HG02623 (cell line): Measurements from ENCODE around the gene CARD9.

Source experiments
- ATAC-seq: cut with Tn5 transposase; IDR thresholded peaks from one replicate; pipeline ENCODE4 v1.9.1; 2021; ENCODE audit warnings: moderate library complexity; ENCODE audit not compliant: unreplicated experiment

Gene CARD9

DNA sequence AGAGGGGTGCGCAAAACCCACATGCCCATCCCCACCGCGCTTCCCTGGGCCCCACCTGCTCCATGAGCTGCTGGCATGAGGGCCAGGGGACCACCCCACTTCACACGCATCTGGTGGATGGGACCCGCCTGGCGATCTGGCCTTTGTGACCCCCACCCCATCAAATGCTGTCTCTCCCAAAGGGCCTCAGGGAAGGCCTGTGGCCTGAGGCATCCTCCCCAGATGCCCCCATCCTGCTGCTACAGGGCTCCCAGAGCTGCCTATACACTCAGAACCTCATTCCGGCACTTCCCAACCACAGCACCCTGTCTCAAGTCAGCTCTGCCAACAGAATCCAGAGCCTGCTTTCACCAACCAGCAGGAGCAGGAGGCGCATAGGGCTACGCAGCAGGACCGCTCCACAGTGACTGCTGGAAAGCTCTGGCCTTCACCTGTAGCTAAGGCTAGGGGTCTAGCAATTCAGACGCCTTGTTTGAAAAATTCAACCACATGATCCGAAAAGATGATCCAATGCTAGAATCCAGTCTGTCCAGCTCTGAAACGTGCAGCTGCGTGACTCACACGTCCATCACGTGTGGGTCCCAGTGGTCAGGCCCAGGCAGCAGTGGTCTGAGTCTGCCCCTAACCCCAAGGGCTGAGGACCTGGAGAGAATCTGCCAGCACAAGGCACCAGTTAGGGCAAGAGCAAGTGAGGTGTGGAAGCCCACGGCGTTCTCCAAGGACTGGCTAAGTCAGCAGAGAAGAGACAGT lies 27.9 kb upstream of the CARD9 start:
- no peak for ATAC-seq

DNA sequence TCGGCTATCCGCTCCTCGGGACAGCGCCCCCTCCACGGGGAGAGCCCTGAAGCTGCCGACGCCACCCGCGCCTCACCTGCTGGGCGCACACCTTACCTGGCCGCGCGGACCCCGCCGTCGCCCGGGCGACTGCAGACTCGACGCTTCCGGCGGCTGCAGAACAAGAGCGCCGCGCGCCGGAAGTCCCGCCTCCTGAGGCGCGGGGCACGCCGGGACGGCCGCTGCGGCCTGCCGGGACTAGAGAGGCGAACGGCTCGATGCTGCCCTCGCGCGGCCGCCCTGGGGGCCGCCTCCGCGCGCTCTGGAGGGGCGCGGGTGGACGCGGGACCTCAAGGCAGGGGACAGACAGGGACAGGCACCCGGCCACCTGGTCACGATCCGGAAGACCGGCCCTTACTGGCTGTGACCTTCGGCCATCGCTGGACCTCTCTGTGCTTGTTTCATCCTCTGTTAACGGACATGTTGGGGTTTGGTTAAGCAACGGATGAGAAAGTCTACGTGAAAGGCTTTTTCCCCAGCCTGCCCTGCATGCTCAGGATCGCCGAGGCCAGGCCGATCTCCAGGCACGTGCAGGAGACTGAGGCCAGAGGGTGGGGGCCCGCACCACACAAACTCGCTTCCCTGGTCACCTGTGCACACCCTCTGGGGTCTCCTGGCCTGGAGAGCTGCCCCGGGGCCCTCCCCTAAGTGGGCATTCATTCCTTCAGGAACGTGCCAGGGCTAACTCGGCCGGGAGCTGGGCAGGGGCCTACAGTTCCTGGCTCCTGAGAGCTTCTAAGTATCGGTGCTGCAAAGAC lies 26.8 kb upstream of the CARD9 start, which contains the start of gene SNAPC4:
SNAPC4 (minus strand) TSS at position 133 of the 797 bp plus-strand sequence. CDS start 1,742 bp downstream, outside the sequence.
- peak; percentile 59 for ATAC-seq

DNA sequence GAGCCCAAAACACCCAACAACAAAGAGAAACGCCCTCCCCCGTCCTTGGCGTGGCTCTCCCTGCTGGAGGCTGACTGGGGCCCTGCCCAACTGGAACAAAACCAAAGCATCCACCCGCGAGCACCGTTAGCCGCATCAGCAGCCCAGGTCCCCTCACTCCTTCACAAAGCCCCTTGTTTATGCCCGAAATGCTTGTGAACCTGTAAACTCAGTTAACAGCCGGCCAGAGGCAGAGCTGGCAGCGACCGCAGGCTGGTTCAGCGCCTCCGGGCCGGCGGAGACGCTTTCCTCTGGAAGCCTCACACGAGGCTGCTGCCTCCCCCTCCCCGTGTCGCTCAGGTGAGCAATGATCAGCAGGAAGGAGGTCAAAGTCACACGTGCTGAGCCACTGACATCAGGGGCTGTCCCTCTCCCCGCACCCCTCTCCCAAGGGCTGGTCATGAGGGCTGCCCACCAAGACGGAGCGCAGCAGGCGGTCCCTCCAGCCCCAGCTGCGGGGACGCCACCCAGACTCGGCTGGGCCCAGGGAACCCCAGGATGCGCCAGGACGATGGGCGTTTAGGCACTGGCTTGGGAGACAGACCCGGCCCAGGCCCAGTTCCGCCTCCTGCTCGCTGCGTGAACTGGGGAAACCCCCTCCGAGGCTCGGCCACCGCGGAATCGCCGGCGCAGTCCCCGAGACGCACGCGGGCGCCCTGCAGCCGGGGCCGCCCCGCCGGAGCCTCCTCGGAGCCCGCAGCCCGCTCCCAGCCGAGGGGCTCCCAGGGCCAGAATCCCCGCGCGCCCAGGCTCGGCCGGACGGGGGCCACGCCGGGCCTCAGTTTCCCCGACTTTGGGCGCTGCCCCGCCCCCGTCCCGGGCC lies 25.9 kb upstream of the CARD9 start:
- no peak for ATAC-seq

DNA sequence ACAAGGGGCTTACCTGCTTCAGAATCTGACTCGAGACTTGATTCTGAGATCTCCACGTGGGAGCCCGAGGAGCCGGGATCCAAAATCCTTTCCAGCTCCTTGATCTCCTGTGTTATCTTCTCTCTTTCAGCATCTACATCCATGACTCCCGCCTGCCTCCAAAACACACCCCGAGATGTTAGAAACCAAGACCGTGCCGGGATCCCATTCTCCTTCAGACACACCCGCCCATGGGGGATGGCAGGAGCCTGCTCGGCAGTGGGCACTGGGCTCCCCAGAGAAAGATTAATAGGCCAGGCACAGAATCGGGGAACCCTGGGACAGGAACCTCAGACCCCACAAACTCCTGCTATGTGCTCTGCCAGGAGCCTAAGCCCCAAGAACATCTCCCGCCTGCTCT lies 24.8 kb upstream of the CARD9 start:
- ATAC-seq, result no peak

DNA sequence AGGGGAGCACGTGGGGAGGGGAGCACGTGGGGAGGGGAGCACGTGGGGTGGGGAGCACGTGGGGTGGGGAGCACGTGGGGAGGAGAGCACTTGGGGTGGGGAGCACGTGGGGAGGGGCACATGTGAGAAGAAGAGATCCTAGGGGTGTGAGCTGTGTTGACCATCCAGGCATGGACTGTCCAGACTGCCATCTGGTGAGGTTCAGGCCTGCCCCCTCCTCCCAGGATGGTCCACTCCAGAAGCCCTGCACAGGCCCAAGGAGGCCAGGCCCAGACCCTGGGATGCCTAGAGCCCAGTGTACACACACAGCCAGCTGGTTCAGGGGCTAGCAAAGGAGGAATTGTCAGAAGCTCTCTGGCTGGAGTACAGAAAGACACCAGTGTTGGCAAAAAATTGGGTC lies 24.2 kb upstream of the CARD9 start:
- ATAC-seq, result no peak

DNA sequence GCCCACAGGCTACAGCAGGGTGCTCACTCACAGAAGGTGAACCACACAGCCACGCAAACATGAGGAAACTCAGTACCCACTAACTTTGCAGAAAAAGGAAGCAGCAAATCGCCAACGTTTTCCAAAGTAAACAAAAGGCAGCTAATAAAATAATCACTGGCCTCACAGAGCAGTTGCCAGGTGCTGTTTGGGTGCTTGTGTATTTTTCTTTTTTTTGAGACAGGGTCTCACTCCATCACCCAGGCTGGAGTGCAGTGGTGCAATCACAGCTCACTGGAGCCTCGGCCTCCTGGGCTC lies 22.7 kb upstream of the CARD9 start:
- ATAC-seq, result no peak

DNA sequence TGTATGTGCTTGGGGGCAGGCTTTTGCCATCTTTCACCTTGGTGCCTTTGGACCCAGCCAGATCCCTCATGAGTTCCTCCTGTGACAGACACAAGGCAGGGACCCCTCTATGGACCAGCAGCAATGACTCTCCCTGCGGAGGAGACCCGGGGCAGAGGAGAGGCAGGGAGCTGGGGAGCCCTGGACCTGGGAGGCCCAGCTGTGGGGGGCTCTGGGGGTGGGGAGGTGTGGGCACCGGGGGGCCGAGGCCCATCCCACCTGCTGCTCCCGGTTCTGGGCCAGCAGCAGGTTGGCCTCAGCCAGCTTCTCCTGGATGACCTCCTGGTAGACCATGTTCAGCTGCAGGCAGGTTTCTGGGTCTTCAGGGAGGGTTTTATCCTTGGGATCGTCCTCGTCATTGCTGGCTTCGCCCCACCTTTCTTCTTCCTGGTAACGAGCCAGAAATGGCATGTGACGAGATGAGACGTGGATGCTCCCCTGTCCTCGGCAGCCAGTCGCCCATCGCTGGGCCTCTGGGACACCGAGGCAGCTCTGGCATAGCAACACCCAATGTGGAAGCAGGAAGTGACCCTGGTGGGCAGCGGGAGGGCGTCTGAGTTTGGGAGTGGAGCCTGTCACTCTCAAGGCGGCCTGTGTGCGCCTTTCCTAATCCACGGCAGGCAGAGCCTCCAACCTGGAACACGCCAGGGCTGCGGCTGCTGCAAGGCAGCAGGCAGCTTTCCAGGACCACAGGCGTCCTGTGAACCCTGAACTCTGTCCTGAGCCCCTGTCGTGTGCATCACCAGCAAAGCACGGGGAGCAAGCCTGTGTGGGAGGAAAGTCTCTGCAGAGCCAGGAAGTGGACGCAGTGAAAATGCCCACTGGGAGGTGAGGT lies 22.1 kb upstream of the CARD9 start:
- ATAC-seq, result no peak

DNA sequence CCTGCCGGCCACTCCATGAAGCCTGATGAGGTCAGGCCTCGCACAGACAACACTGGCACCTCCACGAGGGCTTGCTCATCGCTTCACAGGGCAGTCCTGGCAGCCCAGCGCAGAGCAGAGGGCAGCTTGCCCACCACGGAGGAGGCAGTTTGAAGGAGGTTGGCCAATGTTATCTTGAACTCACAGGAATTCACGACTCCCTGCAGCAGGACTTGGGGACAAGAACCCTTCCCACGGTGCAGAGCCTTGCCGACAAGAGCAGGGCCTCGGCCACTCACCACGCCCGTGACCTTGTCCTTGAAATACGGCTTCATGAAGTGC lies 21.5 kb upstream of the CARD9 start:
- no peak for ATAC-seq

DNA sequence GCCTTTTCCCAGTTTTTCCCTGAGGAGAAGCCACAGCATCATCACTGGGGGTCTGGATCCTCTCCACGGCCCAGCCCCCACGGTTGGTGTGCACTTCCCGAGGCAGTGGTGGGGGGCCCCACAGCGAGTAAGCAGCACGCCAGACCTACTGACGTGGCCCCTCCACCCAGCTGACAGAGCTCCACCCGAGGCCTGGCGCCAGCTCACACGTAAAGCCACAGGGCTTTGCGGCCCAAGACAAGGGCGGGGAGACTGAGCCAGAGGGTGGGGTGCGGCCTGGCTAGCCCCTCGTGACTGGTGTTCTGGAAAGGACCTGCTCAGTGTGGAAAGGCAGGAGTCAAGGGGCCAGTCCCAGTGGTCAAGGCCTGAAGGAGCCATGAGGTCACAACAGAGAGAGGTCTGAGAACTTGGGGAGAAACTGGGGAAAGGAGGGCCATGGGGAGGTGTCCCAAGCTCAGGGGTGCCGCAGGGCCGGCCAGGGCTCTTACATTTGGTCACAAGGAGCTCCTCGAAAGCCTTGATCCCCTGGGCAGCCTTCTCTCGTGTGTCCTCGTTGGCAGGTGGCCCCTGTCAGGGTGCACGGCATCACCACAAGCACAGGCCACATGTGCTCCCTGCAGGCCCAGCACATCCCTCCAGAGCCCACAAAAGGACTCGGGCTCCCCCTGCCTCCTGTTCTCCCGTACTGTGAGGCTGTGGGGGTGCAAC lies 21.0 kb upstream of the CARD9 start:
- ATAC-seq, result no peak

DNA sequence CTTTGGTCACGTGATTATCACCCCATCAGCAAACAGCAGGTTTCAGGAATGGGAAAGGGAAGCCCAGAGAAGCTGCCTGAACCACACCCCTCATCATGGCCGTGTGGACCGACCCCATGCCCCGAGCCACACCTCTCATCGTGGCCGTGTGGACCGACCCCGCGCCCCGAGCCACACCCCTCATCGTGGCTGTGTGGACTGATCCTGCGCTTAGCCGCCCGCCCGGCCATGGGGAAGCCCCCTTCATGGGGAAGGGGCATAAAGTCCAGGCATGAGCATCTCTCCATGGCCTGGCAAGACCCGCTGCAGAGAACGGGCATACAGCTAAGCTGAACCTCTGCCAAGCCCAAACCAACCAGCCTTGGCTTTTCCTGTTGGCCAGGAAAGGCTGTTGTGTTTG lies 20.1 kb upstream of the CARD9 start:
- ATAC-seq, result no peak

DNA sequence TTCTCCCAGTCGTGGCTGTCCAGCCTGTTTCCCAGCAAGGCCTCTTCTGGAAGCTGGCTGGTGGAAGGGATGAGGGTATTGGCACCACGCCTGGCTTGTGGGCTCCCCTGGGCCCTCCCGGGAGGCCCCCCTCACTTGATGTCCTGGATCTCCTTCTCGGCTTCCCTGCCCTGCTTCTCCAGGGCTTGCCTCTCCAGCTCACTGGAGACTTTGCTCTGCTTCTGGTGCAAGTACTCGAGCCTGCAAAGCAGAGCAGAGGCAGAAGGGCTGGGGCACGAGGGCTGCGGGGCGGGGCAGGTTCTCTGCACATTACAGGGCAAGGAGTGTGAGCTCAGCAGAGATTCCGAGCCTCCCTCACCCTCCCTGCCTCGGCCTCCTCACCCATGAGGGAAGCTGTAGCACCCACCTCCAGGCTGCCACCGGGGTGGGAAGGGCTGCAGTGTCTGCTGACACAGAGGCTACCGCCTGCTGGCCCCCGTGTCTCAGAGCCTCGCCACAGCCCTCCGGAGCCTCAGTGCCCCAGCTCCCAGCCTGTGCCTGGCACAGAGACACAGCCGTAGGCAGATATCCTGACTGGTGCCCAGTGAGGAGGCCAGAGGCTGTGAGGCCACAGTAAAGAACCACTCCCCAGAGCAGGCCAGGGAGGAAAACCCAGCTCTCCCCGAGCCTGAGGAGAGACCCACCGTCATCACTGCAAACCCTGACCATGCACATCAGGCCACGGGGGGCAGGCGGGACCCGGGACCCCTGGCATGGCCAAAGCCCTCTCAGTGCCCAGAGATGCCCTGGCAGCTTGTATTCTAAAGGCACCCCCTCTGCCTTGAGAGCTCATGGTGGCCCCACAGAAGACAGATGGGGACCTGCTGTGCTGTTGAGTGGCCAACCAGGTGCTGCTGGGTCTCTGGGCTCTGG lies 19.3 kb upstream of the CARD9 start:
- ATAC-seq, result no peak

DNA sequence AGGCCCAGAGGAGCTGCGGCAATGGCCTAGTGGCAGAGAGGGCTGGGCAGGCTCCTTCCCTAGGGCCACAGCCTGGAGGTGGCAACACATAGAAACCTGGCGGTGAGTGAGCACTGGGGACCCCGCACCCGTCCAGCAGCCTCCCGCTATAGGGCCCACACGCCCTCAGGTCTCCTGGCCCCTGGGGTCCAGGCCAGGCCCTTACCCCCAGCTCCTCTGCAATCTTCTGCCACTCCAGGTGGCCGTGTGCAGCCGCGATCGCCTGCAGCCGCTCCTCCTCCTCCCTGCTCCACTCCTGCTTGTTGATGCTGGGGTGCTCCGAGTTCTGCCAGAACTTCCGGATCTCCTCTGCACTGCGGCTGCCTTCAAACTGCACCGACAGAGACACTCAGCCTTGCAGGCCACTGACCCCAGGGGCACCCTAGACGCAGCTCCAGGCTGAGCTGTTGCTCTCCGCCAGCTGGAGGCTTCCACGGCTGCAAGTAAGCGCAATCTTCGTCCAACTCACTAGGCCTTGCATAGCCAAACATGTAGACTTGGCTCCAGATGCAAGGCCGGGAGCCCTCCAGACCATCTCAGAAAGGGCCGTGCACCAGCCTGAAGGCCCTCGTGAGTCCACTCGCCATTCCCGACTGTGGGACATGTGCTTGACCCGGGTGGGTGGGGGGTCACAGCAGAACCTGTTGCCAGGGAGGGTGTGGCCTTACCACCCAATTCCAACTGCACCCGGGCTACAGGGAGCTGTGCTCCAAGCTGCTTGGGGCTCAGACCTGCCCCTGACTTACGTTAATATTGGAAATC lies 18.5 kb upstream of the CARD9 start:
- no peak for ATAC-seq

DNA sequence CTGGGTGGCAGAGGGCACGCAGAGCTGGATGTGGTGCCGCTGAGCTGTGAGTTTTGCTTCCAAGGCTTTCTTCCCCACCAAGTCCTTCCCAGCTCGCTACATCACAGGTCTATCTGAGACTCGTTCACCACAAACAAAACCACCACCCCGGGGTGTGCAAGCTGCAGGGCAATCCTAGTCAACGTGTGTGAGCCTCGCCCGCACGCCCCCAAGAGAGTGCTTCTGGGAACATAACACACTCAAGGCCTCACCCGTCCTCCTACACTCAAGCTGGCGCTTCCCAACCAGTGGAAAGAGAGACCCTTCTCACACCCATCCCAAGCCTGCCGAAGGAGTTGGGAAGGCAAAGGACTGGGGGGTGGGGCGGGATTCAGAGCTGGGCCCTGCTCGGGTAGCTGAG lies 15.9 kb upstream of the CARD9 start:
- ATAC-seq, result no peak

DNA sequence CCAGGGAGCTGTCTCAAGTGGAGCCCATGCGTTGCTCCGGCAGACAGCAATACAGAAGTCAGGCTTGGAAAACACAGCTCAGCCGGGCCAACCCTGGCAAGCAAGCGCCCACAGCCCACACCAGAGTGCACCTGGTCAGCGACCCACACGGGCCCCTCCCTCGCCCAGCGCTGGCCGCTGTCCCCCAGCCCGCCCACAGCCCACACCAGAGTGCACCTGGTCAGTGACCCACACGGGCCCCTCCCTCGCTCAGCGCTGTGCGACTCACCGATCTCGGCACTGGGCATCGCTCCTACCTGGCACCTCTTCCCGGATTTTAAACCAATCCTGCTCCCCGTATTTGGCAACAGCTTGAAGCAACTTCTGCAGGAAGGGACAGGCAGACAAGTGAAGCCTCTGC lies 13.7 kb upstream of the CARD9 start:
- ATAC-seq, result no peak

DNA sequence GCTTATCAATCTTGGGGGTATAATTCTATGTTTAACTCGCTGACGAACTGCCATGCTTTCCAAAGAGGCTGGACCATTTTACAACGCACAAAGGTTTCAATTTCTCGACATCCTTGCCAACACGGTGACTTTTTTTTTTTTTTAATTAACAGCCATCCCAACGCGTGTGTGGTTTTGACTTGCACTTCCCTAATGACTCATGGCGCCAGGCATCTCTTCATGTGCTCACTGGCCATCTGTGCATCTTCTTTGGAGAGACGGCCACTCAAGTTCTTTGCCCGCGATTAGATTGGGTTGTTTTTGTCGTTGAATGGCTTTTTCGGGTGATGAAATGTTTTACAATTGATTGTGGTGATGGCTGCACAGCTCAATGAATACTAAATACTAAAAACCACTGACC lies 12.5 kb upstream of the CARD9 start:
- no peak for ATAC-seq

DNA sequence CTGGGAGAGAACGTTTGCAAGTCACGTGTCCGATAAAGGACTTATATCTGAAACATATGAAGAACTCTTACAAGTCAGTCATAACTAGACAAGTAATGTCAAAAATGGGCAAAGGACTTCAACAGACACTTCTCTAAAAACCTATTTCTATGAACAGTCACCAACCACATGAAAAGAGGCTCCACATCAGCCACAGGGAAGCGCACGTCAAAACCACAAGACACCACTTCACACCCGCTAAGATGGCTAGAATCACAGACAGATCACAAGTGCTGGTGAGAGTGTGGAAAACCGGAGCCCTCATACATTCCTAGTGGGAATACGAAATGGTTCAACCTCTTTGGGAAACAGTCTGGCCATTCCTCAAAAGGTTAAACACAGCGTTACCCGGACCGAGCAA lies 11.5 kb upstream of the CARD9 start:
- ATAC-seq, result no peak

DNA sequence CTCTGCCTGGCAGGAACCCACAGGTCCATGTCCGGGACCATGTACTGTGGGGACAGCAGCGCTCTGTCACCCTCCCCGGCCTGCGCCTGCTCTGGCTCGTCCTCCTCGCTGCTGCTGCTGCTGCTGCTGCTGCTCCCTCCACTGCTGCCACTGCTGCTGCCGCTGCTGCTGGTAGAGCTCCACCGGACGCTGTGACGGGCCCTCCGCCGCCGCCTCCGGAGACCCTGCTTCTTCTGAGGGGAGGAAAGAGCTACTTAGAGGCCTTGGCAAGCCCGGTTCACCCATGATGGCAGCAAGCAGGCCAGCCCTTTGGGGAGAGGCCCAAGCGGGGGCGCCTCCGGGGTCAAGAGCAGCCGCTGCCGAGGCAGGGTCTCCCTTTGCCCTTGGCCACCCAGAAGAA lies 10.0 kb upstream of the CARD9 start:
- no peak for ATAC-seq

DNA sequence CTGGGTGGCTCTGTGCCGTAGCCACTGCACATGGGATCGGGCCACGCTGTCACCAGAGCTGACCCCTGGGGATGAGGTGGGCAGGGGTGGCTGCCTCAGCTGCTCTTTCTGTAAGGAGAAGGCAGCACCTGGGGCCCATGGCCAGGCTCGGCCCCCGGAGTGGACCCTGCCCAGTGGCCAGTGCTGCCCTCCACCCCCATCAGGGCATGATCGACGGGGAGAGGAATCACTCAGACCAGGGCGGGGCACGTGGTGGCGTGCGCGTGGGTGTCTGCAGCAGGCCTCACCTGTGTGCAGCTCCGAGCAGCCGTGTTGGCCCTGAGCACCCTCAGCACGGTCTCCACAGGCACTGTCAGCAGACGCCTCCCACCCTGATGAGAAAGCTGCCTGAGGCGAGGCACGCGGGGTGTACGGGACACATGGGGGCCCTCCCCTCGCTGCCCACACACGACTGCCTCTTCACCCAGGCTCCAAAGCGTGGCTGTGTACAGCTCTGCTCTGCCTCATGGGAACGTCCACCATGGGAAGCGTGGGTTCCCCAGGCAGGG lies 8.6 kb upstream of the CARD9 start:
- ATAC-seq, result no peak
